Pancreas (tissue), 10 donors: ENCODE results near the gene MBD5. TPM values are rescaled to one million over a fixed set of nuclear protein-coding genes. Genes with fewer than 3 reads are reported as not detected.

Source experiments
- ATAC-seq, 4 donors: fragments of 200-7000 bp; cut with Tn5 transposase; one replicate each; pipeline versions ENCODE4 v1.8.0 to v1.9.1; 2020; ENCODE audit warnings: mild to moderate bottlenecking in 4 of 4, moderate library complexity in 4 of 4
- DNase-seq, 6 donors: peaks; one replicate each; pipeline ENCODE4 v3.0.0-alpha.2; 2020
- FAIRE-seq: peaks from 2 replicates; lab custom pipeline; 2012; peaks lifted over from hg19 to GRCh38; lab: Jason Lieb, UNC
- H3K27ac ChIP-seq, 4 donors: fragments of 200-600 bp; sonication (generic); 1 replicate in 3 of 4; 2 replicates in 1 of 4; pipeline versions ENCODE4 v1.5.0 to v1.8.0; 2020
- H3K27me3 ChIP-seq, 4 donors: fragments of 200-600 bp; one replicate each; pipeline ENCODE4 v1.8.0; 2021
- H3K36me3 ChIP-seq, 3 donors: fragments of 200-600 bp; sonication (generic) in 1 of 3; one replicate each; pipeline versions ENCODE4 v1.5.0 to v1.8.0; 2020 to 2021
- H3K4me1 ChIP-seq, 3 donors: fragments of 200-600 bp; one replicate each; pipeline ENCODE4 v1.8.0; 2021
- H3K4me3 ChIP-seq, 4 donors: fragments of 200-600 bp; sonication (generic) in 2 of 4; one replicate each; pipeline versions ENCODE4 v1.5.0 to v1.8.0; 2020 to 2021
- H3K9me3 ChIP-seq, 4 donors: fragments of 200-600 bp; one replicate each; pipeline ENCODE4 v1.8.0; 2021
- CTCF ChIP-seq, 4 donors: fragments of 200-600 bp; sonication (generic) in 3 of 4; IDR thresholded peaks; one replicate each; pipeline versions ENCODE4 v1.5.0 to v1.8.0; 2021; ENCODE audit warnings: antibody characterized with exemption in 4 of 4
- WGBS, 2 donors: extraction: QIAGEN DNeasy Blood & Tissue Kit; methylation state at CpG; one replicate each; pipeline ENCODE4 v1.1.7; 2013; 5-methylcytosine and 5-hydroxymethylcytosine counted together
- intact Hi-C, 3 donors: fragments of 100-400 bp; cut with DNase I; formaldehyde crosslinking; loops; one replicate each; pipeline versions ENCODE4 v1.11.1 to v1.14.2; 2022
- polyA plus RNA-seq, 2 donors: library from polyadenylated mRNA; stranded (reverse); fragments of 200-250 nt; gene quantifications; one replicate each; pipeline ENCODE4 v1.2.3, GENCODE V29; 2013
- total RNA-seq, 6 donors: library from RNA; stranded (reverse); fragmentation: NEBNext Ultra II Directional in 4 of 6; extraction: Animal tissue kit (Norgen Biotek cat#: 25700) in 4 of 6; gene quantifications; one replicate each; pipeline versions ENCODE4 v1.2.1 to v1.2.4, GENCODE V29; 2021 to 2023
- donor health status: healthy with polysubstance abuse.
- donor health status: DM: no; HTN: no; CAD: no; lungs with moderate emphysema.
- donor health status: DM: no; HTN: no; CAD: no.
- donor health status: control.
- donor health status: control.
- donor health status: Bipolar disorder and iron deficiency.
- donor health status: DM: yes; HTN: yes; CAD: no.
- donor health status: DM: no; HTN: no; CAD: no.
- donor health status: DM: no; HTN: no; CAD: no.
- donor health status: DM: yes; HTN: yes; CAD: no.

Gene MBD5
- total and polyA plus RNA-seq, 8 donors: 4.5 to 27.4 (median 12.8) TPM

- Histone ChIP-seq H3K4me3 (no peak overlapping the region), H3K27me3 (no peaks in the 10 kb centered on the region), H3K36me3 (no peaks in the 10 kb centered on the region), H3K9me3 (no peaks in the 10 kb centered on the region), H3K27ac (no peak overlapping the region), H3K4me1 (peaks cover 0 to 7% (median 0%) of the 10 kb centered on the region in 3 donors)
- FAIRE-seq (no peak), DNase-seq (no peak), ATAC-seq (no peak)
- TF ChIP-seq CTCF (IDR thresholded peaks at IDR 0.05): no peak
- WGBS, 2 donors: 97 to 98% methylated on average over 2 of the region's 2 CpGs
- intact Hi-C loops: no loop called here
Measured at GRCh38 chr2:148458171-148458570, 437.3 kb downstream of the MBD5 start.

- H3K4me3 ChIP-seq: no peak overlapping the region
- DNase-seq (no peak), ATAC-seq (no peak), FAIRE-seq (peak; percentile 79)
- H3K4me1 ChIP-seq: peaks cover 0 to 7% (median 0%) of the 10 kb centered on the region in 3 donors
- intact Hi-C loops: no loop called here
- no peak for TF ChIP-seq CTCF (IDR thresholded peaks at IDR 0.05)
- H3K9me3 ChIP-seq: no peaks in the 10 kb centered on the region
- no peak overlapping the region for H3K27ac ChIP-seq
- H3K27me3 ChIP-seq: no peaks in the 10 kb centered on the region
- no peaks in the 10 kb centered on the region for H3K36me3 ChIP-seq
Measured at GRCh38 chr2:148459377-148459778, 438.5 kb downstream of the MBD5 start.

GRCh38 chr2:148461876-148462275 lies 441.0 kb downstream of the MBD5 start:
- DNase-seq (no peak), FAIRE-seq (no peak), ATAC-seq (no peak)
- Histone ChIP-seq H3K36me3 (no peaks in the 10 kb centered on the region), H3K9me3 (no peaks in the 10 kb centered on the region), H3K4me1 (peaks cover 0 to 7% (median 0%) of the 10 kb centered on the region in 3 donors), H3K4me3 (no peak overlapping the region), H3K27ac (no peak overlapping the region), H3K27me3 (no peaks in the 10 kb centered on the region)
- TF ChIP-seq CTCF (IDR thresholded peaks at IDR 0.05): no peak
- intact Hi-C loops: no loop called here
- 79% methylated on average over 4 of the region's 4 CpGs for WGBS, 2 donors

- 74 to 83% methylated on average over 1 of the region's 1 CpG for WGBS, 2 donors
- H3K36me3 ChIP-seq: no peaks in the 10 kb centered on the region
- FAIRE-seq (no peak), ATAC-seq (no peak), DNase-seq (no peak)
- H3K4me1 ChIP-seq: no peaks in the 10 kb centered on the region
- no peak overlapping the region for H3K27ac ChIP-seq
- H3K27me3 ChIP-seq: no peaks in the 10 kb centered on the region
- TF ChIP-seq CTCF (IDR thresholded peaks at IDR 0.05): no peak
- no peaks in the 10 kb centered on the region for H3K9me3 ChIP-seq
- no peak overlapping the region for H3K4me3 ChIP-seq
- intact Hi-C loops: no loop called here
Measured at GRCh38 chr2:148475626-148476025, 454.7 kb downstream of the MBD5 start.

GRCh38 chr2:148479398-148479797 lies 458.5 kb downstream of the MBD5 start:
- Histone ChIP-seq H3K36me3 (no peaks in the 10 kb centered on the region), H3K27me3 (no peaks in the 10 kb centered on the region), H3K9me3 (no peaks in the 10 kb centered on the region), H3K4me1 (no peaks in the 10 kb centered on the region), H3K27ac (no peak overlapping the region), H3K4me3 (no peak overlapping the region)
- TF ChIP-seq CTCF (IDR thresholded peaks at IDR 0.05): no peak
- 75 to 81% methylated on average over 3 of the region's 3 CpGs for WGBS, 2 donors
- ATAC-seq: no peak
- no peak for FAIRE-seq
- DNase-seq: no peak
- intact Hi-C loops: no loop called here
